Neural cell (in vitro differentiated cells): ENCODE results near the gene BTBD6. TPM values are rescaled to one million over a fixed set of nuclear protein-coding genes. Genes with fewer than 3 reads are reported as not detected.

Experiments
- polyA plus RNA-seq: library from polyadenylated mRNA; depleted of rRNA; stranded (reverse); fragments of >200 nt; gene quantifications from 2 replicates; pipeline ENCODE4 v1.2.3, GENCODE V29; 2014

The BTBD6 gene
- polyA plus RNA-seq, 1 donor from 2014 or later: 94.1 TPM

Other genes with a start within 250 kb of the BTBD6 start
- gene CDCA4, start 227.4 kb upstream of the BTBD6 start, polyA plus RNA-seq: 5.4 and 9.1 TPM in 2 replicates
- not detected in 2 replicates for gene GPR132, start 183.1 kb upstream of the BTBD6 start, polyA plus RNA-seq
- 20.3 and 31.5 TPM in 2 replicates for gene JAG2, start 79.8 kb upstream of the BTBD6 start, polyA plus RNA-seq
- gene NUDT14, start 67.2 kb upstream of the BTBD6 start, polyA plus RNA-seq: 33.7 and 55.0 TPM in 2 replicates
- gene BRF1, start 52.5 kb downstream of the BTBD6 start, polyA plus RNA-seq: 69.4 and 71.1 TPM in 2 replicates
- gene PACS2, start 66.2 kb downstream of the BTBD6 start, polyA plus RNA-seq: 77.7 and 110 TPM in 2 replicates
- gene TEX22, start 150.0 kb downstream of the BTBD6 start, polyA plus RNA-seq: 0.22 TPM in 1 of 2 replicates, not detected in the other
- 94.0 and 101 TPM in 2 replicates for gene MTA1, start 171.3 kb downstream of the BTBD6 start, polyA plus RNA-seq
- 214 and 258 TPM in 2 replicates for gene CRIP2, start 226.3 kb downstream of the BTBD6 start, polyA plus RNA-seq
- 0.58 and 0.82 TPM in 2 replicates for gene CRIP1, start 238.4 kb downstream of the BTBD6 start, polyA plus RNA-seq
- 18.9 and 28.1 TPM in 2 replicates for gene TEDC1, start 242.7 kb downstream of the BTBD6 start, polyA plus RNA-seq